Limb (tissue), 2 donors: ENCODE data around the gene UIMC1.

ENCODE experiments used
- DNase-seq, 2 donors: peaks; one replicate each; pipeline ENCODE4 v3.0.0-alpha.2; 2016; ENCODE audit errors: extremely low spot score in 2 of 2

Gene UIMC1

GRCh38 chr5:176954050-176954449 is 52.5 kb downstream of the UIMC1 start:
- DNase-seq = no peak

GRCh38 chr5:176952531-176953193 is 53.9 kb downstream of the UIMC1 start:
- no peak for DNase-seq

- DNase-seq = no peak
These were observed 58.1 kb downstream of the UIMC1 start for GRCh38 chr5:176948458-176948857.

GRCh38 chr5:176947847-176948246 is 58.7 kb downstream of the UIMC1 start:
- DNase-seq = no peak

GRCh38 chr5:176944268-176944667 is 62.3 kb downstream of the UIMC1 start:
- DNase-seq = no peak

GRCh38 chr5:176943816-176944215 is 62.8 kb downstream of the UIMC1 start:
- DNase-seq = no peak

- DNase-seq = no peak
These were observed 64.6 kb downstream of the UIMC1 start for GRCh38 chr5:176941951-176942350.

GRCh38 chr5:176938472-176938871 is 68.1 kb downstream of the UIMC1 start:
- DNase-seq = no peak

- DNase-seq = no peak
These were observed 71.6 kb downstream of the UIMC1 start for GRCh38 chr5:176935017-176935416.

GRCh38 chr5:176934309-176934930 is 72.2 kb downstream of the UIMC1 start:
- no peak for DNase-seq

- no peak for DNase-seq
These were observed 76.9 kb downstream of the UIMC1 start for GRCh38 chr5:176929654-176930053.

- DNase-seq = no peak
These were observed 79.0 kb downstream of the UIMC1 start for GRCh38 chr5:176927562-176927961.

GRCh38 chr5:176922817-176923216 is 83.8 kb downstream of the UIMC1 start:
- no peak for DNase-seq

- no peak for DNase-seq
These were observed 84.9 kb downstream of the UIMC1 start for GRCh38 chr5:176921714-176922113.

GRCh38 chr5:176918613-176919012 is 88.0 kb downstream of the UIMC1 start:
- DNase-seq = no peak

GRCh38 chr5:176916337-176916736 is 90.2 kb downstream of the UIMC1 start:
- no peak for DNase-seq

- no peak for DNase-seq
These were observed 90.7 kb downstream of the UIMC1 start for GRCh38 chr5:176915906-176916305.

- no peak for DNase-seq
These were observed 94.5 kb downstream of the UIMC1 start for GRCh38 chr5:176912115-176912514.

- DNase-seq = no peak
These were observed 97.8 kb downstream of the UIMC1 start for GRCh38 chr5:176908675-176909368.

GRCh38 chr5:176906796-176907195 is 99.8 kb downstream of the UIMC1 start:
- no peak for DNase-seq

- DNase-seq = no peak
These were observed 100.5 kb downstream of the UIMC1 start for GRCh38 chr5:176906126-176906525.

GRCh38 chr5:176904276-176904675 is 102.3 kb downstream of the UIMC1 start:
- no peak for DNase-seq
